H1 (cell line): ENCODE results near the gene NUB1. TPM values are rescaled to one million over a fixed set of nuclear protein-coding genes. Genes with fewer than 3 reads are reported as not detected.

Experiments used
- CBX5 ChIP-seq: fragments of 300-800, 300-1000 bp; sonication (generic); IDR thresholded peaks from 2 replicates; pipeline ENCODE4 v1.7.1; 2016; ENCODE audit warnings: antibody characterized with exemption, low read length, low read depth
- CTBP2 ChIP-seq: IDR thresholded peaks from 2 replicates; pipeline ENCODE4 v1.7.0; 2011; ENCODE audit warnings: borderline replicate concordance, mild to moderate bottlenecking, moderate library complexity, mixed read lengths, low read length; ENCODE audit not compliant: insufficient read depth, insufficient read length
- RBBP5 ChIP-seq: IDR thresholded peaks from 2 replicates; pipeline ENCODE4 v1.7.1; 2012; ENCODE audit warnings: low read depth, mild to moderate bottlenecking, inconsistent platforms, low read length, moderate library complexity, borderline replicate concordance
- polyA plus RNA-seq, 7 experiments: library from polyadenylated mRNA; depleted of rRNA in 3 of 7; stranded (reverse) in 5 of 7; unstranded in 2 of 7; fragments of >200 nt in 5 of 7; fragments of 200-250 nt in 2 of 7; gene quantifications; 1 replicate in 5 of 7; 2 replicates in 1 of 7; 4 replicates in 1 of 7; pipeline versions ENCODE4 v1.2.1 to v1.2.3, GENCODE V29; 2011 to 2013; ENCODE audit warnings: missing spikeins in 2 of 7, mixed read lengths in 2 of 7
- total RNA-seq: library from RNA; stranded (reverse); fragmentation: NEBNext Ultra II Directional; extraction: Animal tissue kit (Norgen Biotek cat#: 25700); gene quantifications from 2 replicates; pipeline ENCODE4 v1.2.1, GENCODE V29; 2021
- TF ChIP-seq, protein P1 (sequence below): IDR thresholded peaks from 2 replicates; pipeline ENCODE4 v1.6.1; 2012; ENCODE audit warnings: low read length, inconsistent platforms

The NUB1 gene
- total and polyA plus RNA-seq, 2 of the 8 experiments (the other 6 are each of a cell fraction or from before 2014, with no cell fraction given): 22.1 to 43.5 TPM

GRCh38 chr7:151321341-151321740 is 20.3 kb upstream of the NUB1 start (continued):
- TF ChIP-seq RBBP5 (no peak), CBX5 (no peak), CTBP2 (no peak)
- TF ChIP-seq, protein P1, sequence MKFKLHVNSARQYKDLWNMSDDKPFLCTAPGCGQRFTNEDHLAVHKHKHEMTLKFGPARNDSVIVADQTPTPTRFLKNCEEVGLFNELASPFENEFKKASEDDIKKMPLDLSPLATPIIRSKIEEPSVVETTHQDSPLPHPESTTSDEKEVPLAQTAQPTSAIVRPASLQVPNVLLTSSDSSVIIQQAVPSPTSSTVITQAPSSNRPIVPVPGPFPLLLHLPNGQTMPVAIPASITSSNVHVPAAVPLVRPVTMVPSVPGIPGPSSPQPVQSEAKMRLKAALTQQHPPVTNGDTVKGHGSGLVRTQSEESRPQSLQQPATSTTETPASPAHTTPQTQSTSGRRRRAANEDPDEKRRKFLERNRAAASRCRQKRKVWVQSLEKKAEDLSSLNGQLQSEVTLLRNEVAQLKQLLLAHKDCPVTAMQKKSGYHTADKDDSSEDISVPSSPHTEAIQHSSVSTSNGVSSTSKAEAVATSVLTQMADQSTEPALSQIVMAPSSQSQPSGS: no peak
- TF ChIP-seq, all 59 proteins: peak for 0
